PC-9 (cell line): ENCODE results near the gene SPATA7.

ENCODE experiments used
- EZH2 ChIP-seq: fragments of 200-600 bp; sonication (generic); IDR thresholded peaks from 2 replicates; pipeline ENCODE4 v1.8.0; 2017; ENCODE audit warnings: antibody characterized with exemption, low read depth
- TF ChIP-seq, protein P1 (sequence below): fragments of 200-600 bp; sonication (generic); conservative IDR thresholded peaks from 2 replicates; pipeline ENCODE4 v1.6.1; 2017; ENCODE audit warnings: mixed run types, antibody characterized with exemption, mild to moderate bottlenecking, moderate library complexity

DNA sequence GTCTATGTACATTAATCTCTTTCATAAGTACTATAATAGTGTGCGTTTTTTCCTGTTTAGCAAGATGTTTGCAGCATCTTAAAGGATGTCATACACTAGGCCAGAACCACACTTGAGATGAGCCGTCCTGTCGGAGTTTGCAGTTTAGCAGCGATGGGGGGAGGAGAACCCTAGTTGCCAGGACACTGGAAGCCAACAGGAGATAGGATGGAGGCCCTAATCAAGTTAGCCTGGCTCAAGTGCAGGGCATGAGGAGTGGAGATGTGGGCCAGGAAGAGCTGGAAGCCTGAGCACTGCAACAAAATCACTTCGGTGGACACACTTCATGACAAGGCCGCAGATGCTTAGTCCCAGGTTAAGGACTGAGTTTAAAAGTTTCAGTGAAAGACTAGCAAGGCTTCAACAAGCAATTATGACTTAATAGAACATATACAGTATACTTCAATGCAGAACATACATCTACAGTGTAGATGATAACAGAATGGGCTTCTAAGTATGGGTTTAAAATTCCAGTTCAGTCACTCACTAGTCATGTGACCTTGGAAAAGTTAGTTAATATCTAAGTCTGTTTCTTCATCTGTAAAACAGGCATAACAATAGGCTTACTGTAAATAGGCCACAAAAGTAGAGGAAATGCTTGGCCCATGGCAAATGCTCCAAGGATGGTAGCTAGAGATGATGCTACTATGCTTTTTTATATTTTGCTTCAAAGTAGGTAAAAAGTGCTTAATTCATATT is 92.2 kb downstream of the SPATA7 start:
- TF ChIP-seq EZH2 = no peak
- TF ChIP-seq, protein P1, sequence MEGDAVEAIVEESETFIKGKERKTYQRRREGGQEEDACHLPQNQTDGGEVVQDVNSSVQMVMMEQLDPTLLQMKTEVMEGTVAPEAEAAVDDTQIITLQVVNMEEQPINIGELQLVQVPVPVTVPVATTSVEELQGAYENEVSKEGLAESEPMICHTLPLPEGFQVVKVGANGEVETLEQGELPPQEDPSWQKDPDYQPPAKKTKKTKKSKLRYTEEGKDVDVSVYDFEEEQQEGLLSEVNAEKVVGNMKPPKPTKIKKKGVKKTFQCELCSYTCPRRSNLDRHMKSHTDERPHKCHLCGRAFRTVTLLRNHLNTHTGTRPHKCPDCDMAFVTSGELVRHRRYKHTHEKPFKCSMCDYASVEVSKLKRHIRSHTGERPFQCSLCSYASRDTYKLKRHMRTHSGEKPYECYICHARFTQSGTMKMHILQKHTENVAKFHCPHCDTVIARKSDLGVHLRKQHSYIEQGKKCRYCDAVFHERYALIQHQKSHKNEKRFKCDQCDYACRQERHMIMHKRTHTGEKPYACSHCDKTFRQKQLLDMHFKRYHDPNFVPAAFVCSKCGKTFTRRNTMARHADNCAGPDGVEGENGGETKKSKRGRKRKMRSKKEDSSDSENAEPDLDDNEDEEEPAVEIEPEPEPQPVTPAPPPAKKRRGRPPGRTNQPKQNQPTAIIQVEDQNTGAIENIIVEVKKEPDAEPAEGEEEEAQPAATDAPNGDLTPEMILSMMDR = no peak
